Osteocyte (in vitro differentiated cells): ENCODE results near the gene NCOA3. TPM values are rescaled to one million over a fixed set of nuclear protein-coding genes. Genes with fewer than 3 reads are reported as not detected.

ENCODE experiments used
- DNase-seq: peaks from one replicate; pipeline ENCODE4 v3.0.0; 2021; ENCODE audit warnings: mixed read lengths; ENCODE audit not compliant: unreplicated experiment; ENCODE audit errors: extremely low spot score
- H3K27ac Mint-ChIP-seq: one replicate; pipeline ENCODE4 v1.8.0; 2021; ENCODE audit warnings: mild to moderate bottlenecking, mixed read lengths; ENCODE audit not compliant: unreplicated experiment
- H3K27me3 Mint-ChIP-seq: one replicate; pipeline ENCODE4 v1.8.0; 2021; ENCODE audit warnings: mixed read lengths; ENCODE audit not compliant: unreplicated experiment
- H3K36me3 Mint-ChIP-seq: one replicate; pipeline ENCODE4 v1.8.0; 2021; ENCODE audit warnings: mixed read lengths; ENCODE audit not compliant: unreplicated experiment
- H3K4me1 Mint-ChIP-seq: one replicate; pipeline ENCODE4 v1.8.0; 2021; ENCODE audit warnings: mixed read lengths; ENCODE audit not compliant: unreplicated experiment
- H3K4me3 Mint-ChIP-seq: one replicate; pipeline ENCODE4 v1.8.0; 2021; ENCODE audit warnings: mild to moderate bottlenecking, moderate library complexity, mixed read lengths; ENCODE audit not compliant: unreplicated experiment
- H3K9me3 Mint-ChIP-seq: one replicate; pipeline ENCODE4 v1.8.0; 2021; ENCODE audit warnings: mixed read lengths; ENCODE audit not compliant: unreplicated experiment
- total RNA-seq: library from RNA; stranded (reverse); gene quantifications from 2 replicates; pipeline ENCODE4 v1.2.1, GENCODE V29; 2021
- TF ChIP-seq, protein P1 (sequence below): fragments of 200-600 bp; sonication (generic); IDR thresholded peaks from 2 replicates; pipeline ENCODE4 v1.5.0; 2021; ENCODE audit warnings: antibody characterized with exemption, mild to moderate bottlenecking, moderate library complexity

Gene NCOA3
- total RNA-seq, 1 donor from 2014 or later: 75.9 TPM

DNA sequence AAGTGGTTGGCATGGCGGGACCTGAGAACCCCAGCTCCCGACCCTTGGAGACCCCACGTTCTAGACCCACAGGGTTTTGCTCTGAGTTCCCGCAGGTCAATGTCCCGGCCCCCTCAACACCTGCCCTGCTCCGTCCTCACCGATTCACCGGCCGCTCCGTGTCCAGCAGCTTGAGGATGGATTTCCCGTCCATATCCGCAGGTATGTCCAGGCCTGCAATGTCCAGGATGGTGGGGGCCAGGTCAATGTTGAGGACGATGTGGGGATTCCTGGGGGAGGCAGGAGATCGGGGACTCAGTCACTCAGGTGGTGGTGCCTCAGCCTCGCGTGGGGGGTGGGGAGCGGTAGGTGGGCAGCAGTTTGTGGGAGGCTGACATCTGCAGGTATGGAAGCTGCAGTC, 176.8 kb downstream of the NCOA3 start:
- H3K27me3 Mint-ChIP-seq: no peaks in the 10 kb centered on the region

GRCh38 chr20:47679462-47679861, 177.8 kb downstream of the NCOA3 start:
- no peak overlapping the region for H3K4me3 Mint-ChIP-seq
- H3K27me3 Mint-ChIP-seq: no peaks in the 10 kb centered on the region
- no peaks in the 10 kb centered on the region for H3K36me3 Mint-ChIP-seq
- TF ChIP-seq, protein P1, sequence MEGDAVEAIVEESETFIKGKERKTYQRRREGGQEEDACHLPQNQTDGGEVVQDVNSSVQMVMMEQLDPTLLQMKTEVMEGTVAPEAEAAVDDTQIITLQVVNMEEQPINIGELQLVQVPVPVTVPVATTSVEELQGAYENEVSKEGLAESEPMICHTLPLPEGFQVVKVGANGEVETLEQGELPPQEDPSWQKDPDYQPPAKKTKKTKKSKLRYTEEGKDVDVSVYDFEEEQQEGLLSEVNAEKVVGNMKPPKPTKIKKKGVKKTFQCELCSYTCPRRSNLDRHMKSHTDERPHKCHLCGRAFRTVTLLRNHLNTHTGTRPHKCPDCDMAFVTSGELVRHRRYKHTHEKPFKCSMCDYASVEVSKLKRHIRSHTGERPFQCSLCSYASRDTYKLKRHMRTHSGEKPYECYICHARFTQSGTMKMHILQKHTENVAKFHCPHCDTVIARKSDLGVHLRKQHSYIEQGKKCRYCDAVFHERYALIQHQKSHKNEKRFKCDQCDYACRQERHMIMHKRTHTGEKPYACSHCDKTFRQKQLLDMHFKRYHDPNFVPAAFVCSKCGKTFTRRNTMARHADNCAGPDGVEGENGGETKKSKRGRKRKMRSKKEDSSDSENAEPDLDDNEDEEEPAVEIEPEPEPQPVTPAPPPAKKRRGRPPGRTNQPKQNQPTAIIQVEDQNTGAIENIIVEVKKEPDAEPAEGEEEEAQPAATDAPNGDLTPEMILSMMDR: no peak
- no peaks in the 10 kb centered on the region for H3K4me1 Mint-ChIP-seq
- no peak overlapping the region for H3K27ac Mint-ChIP-seq
- no peak for DNase-seq
- H3K9me3 Mint-ChIP-seq: no peaks in the 10 kb centered on the region

More for the DNA sequence above, 176.8 kb downstream of the NCOA3 start:
- Mint-ChIP-seq H3K4me1 (no peaks in the 10 kb centered on the region), H3K36me3 (no peaks in the 10 kb centered on the region), H3K4me3 (no peak overlapping the region), H3K9me3 (no peaks in the 10 kb centered on the region), H3K27ac (no peak overlapping the region)
- TF ChIP-seq, protein P1: no peak
- no peak for DNase-seq

DNA sequence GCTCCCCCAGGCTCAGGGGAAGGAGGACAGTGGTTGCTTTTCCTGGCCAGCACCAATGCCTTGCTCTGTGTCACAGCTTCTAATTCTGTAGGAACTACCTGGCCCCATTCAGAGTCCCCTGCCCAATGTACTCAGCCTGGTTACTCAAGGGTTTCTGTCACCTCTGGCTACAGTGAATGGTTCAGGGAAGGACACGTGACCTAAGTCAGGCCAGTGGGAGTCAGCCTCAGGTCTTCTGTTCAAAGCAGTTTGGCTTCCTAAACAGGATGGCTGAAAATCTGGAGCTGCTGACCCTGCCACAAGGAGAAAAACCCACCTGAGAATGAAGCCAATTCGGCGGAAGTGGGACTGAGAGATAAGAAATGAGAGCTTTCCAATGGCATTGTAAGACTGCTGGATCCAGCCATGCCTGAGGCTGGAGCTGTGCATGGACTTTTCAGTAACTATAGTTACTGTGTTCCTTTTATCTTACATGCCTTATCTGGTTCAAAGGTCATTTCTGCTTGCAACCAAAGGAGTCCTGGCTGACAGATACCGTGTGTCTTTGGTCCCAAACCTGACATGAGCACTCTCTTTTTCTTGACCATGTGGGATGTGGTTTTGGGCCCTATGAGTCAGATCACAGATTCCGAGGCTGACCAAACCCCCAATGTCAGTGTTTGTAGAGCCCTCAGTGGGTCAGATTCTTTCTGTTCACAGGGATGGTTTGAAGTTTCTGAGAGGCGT, 179.3 kb downstream of the NCOA3 start:
- Mint-ChIP-seq H3K27ac (no peak overlapping the region), H3K36me3 (no peaks in the 10 kb centered on the region), H3K4me1 (peaks cover under 1% of the 10 kb centered on the region), H3K27me3 (no peaks in the 10 kb centered on the region), H3K4me3 (no peak overlapping the region), H3K9me3 (no peaks in the 10 kb centered on the region)
- no peak for DNase-seq
- TF ChIP-seq, protein P1: no peak

- H3K9me3 Mint-ChIP-seq: no peaks in the 10 kb centered on the region
- H3K27me3 Mint-ChIP-seq: no peaks in the 10 kb centered on the region
- no peak for DNase-seq
- TF ChIP-seq, protein P1: no peak
- no peak overlapping the region for H3K27ac Mint-ChIP-seq
- no peak overlapping the region for H3K4me3 Mint-ChIP-seq
- no peaks in the 10 kb centered on the region for H3K36me3 Mint-ChIP-seq
- H3K4me1 Mint-ChIP-seq: peaks cover 12% of the 10 kb centered on the region
Measured at GRCh38 chr20:47682028-47682783, 180.5 kb downstream of the NCOA3 start.

- H3K4me1 Mint-ChIP-seq: peaks cover 19% of the 10 kb centered on the region
- H3K27ac Mint-ChIP-seq: no peak overlapping the region
- H3K36me3 Mint-ChIP-seq: no peaks in the 10 kb centered on the region
- no peak overlapping the region for H3K4me3 Mint-ChIP-seq
- DNase-seq: no peak
- no peaks in the 10 kb centered on the region for H3K27me3 Mint-ChIP-seq
- TF ChIP-seq, protein P1: no peak
- H3K9me3 Mint-ChIP-seq: no peaks in the 10 kb centered on the region
Measured at GRCh38 chr20:47682916-47683315, 181.2 kb downstream of the NCOA3 start.
